Measurements from ENCODE around the gene OR1I1.

The OR1I1 gene

DNA sequence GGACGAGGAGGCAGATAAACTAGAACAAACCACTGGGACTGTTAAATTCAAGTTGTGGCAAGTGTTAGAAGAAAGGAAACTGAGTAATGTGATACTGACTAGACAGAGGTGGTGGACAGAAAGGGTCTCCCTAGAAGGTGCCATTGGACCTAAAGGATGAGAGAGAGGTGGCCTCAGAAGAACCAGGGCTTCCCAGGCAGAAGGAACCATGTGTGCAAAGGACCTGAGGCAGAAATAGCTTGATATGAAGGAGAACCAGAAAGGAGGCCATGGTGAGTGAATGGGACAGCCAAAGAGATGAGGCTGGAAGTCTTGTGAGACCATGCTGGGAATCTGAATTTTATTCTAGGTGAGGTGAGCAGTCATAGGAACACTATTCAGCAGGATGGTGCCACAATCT lies 22.4 kb downstream of the OR1I1 start:
- ChIA-PET POLR2A (ENCODE audit: low non-redundant PET) (no interaction called here), CTCF (no interaction called here)
- DNase-seq (ENCODE audit: low spot score) = no peak
- TF ChIP-seq, protein P1, sequence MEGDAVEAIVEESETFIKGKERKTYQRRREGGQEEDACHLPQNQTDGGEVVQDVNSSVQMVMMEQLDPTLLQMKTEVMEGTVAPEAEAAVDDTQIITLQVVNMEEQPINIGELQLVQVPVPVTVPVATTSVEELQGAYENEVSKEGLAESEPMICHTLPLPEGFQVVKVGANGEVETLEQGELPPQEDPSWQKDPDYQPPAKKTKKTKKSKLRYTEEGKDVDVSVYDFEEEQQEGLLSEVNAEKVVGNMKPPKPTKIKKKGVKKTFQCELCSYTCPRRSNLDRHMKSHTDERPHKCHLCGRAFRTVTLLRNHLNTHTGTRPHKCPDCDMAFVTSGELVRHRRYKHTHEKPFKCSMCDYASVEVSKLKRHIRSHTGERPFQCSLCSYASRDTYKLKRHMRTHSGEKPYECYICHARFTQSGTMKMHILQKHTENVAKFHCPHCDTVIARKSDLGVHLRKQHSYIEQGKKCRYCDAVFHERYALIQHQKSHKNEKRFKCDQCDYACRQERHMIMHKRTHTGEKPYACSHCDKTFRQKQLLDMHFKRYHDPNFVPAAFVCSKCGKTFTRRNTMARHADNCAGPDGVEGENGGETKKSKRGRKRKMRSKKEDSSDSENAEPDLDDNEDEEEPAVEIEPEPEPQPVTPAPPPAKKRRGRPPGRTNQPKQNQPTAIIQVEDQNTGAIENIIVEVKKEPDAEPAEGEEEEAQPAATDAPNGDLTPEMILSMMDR (conservative IDR thresholded peaks at IDR 0.05; ENCODE audit: low read depth) = no peak
- H3K27ac ChIP-seq = no peak overlapping the region

DNA sequence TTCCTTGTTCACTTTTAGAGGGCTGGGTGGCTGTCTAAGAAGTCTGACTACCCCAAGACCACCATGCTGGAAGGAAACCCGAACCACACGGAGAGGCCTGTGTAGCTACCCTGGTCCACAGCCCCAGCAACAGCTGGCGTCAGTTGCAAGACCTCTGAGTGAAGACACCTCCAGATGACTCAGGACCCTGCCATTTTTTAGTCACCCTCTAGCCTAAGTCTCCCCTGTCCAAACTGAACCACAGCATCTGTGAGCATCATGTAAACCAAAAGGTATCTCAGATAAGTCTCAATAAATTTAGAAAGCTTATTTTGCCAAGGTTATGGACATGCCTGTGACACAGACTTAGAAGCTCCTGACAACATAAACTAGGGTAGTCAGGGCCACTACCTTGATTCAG lies 23.0 kb downstream of the OR1I1 start:
- TF ChIP-seq, protein P1 (conservative IDR thresholded peaks at IDR 0.05; ENCODE audit: low read depth) = no peak
- no peak overlapping the region for H3K27ac ChIP-seq
- POLR2A ChIA-PET (ENCODE audit: low non-redundant PET) = no interaction called here

DNA sequence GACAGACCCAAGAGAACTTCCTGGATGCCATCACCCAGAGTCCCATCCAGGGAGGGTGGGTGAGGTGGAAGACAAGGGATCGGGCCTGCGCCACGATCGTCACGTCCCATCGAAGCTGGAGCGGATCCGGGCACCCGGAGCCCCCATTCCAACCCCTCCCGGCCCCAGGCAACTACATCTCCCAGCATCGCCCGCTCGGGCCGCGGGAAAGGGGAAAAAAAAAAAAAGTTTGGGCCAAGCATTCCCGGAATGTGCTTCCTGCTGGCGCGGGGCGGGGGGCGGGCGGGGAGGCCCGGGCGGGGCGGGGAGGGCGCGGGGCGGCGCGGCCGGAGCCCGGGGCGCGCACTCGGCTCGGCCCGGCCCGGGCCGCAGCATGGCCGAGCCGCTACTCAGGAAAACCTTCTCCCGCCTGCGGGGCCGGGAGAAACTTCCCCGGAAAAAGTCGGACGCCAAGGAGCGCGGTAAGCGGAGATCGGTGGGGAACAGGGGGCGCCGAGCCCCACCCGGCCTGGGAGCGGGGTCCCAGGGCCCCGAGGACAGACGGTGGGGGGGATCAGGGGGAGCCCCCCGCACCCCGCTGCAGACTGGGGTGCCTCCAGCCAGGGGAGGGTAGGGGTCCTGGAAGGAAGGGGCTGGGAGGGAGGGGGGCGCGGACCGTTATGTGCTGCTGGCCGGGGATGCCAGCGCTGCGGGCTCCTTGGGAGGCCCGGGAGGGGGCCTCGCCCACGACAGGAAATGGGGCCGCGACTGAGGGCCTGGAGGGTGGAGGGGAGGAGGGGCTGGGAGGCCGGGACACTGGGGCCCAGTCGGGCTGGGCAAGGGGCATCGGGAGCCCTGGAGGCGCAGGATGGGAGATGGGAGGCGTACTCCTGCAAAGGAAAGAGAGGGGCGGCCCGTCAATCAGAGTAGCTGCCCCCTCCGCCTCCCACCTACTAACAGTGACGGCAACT lies 25.3 kb downstream of the OR1I1 start, which contains the start of gene SYDE1:
SYDE1 (plus strand) TSS at position 341 of the 950 bp plus-strand sequence; CDS start at position 374, 33 bp downstream.
- POLR2A ChIA-PET (ENCODE audit: low non-redundant PET) = no interaction called here
- H3K27ac ChIP-seq = peak within 1 kb of the TSS; percentile 90
- CTCF ChIA-PET = interaction anchor here (1.1 kb wide), 1 partner anchor 454 kb away, joined by 3 read pairs; no protein-coding TSS in a partner anchor
- peak; percentile 63 for DNase-seq (ENCODE audit: low spot score)
- TF ChIP-seq, protein P1 (conservative IDR thresholded peaks at IDR 0.05; ENCODE audit: low read depth) = no peak

More for the DNA sequence above, 23.0 kb downstream of the OR1I1 start:
- CTCF ChIA-PET = no interaction called here
- DNase-seq (ENCODE audit: low spot score) = no peak

DNA sequence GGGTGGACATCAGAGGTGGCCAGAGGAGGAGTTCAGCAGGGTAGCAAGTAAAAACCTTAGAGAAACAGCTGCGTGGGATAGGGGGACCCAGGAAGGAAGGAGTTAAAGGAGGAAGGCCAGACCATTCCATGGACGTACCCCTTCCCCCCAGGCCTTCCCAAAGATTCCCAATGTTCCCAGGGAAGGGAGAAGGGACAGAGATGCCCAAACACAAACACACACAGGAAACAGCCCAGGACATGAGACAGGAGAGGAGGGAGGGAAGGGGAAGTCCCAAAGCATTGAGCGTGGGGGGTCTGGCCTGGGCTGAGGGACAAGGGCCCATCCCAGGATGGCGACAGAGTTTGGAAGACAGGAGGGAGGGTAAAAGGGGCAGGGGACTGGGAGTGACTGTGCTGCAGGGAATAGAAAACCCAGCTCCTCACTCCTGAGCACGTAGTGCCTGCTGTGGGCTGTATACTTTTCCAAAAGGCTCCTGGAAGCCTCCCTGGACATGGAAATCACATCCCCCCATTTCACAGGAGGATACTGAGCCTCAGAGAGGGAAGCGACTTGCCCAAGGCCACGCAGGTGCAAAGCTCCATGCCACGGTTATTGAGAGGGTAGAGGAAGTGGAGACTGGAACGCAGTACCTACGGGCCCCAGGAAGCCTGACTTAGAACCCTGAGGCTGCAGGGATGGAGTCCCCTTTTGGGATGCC lies 26.3 kb downstream of the OR1I1 start:
- CTCF ChIA-PET = interaction anchor here (0.5 kb wide), 1 partner anchor 306 kb away, joined by 3 read pairs; no protein-coding TSS in a partner anchor

DNA sequence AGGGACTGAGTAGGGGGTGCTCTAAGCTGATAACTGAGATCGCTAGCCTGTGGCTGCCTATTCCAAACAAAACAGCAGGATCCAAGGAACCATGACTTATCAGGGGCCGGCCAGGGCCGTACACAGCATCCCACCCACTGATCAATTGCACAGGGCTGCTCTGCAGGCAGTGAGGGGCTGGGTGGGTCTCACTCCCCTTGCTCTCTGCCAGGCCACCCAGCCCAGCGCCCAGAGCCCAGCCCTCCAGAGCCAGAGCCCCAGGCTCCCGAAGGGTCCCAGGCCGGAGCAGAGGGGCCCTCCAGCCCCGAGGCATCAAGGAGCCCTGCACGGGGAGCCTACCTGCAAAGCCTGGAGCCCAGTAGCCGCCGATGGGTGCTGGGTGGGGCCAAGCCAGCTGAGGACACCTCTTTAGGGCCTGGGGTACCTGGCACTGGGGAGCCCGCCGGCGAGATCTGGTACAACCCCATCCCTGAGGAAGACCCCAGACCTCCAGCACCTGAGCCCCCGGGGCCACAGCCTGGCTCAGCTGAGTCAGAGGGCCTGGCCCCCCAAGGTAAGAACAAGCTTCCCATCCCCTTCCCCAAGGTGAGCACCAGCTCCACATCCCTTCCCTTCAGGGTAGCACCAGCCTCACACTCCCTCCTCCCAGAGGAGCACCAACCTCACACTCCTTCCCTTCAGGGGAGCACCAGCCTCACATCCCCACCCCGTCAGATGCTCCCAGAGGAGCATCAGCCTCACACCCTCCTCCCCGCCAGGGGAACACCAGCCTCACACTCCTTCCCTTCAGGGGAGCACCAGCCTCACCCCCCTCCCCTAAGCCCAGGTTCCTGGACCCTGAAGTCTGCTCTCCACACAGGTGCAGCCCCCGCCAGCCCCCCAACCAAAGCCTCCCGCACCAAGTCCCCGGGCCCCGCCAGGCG lies 27.1 kb downstream of the OR1I1 start:
- TF ChIP-seq, protein P1 (conservative IDR thresholded peaks at IDR 0.05; ENCODE audit: low read depth) = no peak
- CTCF ChIA-PET = no interaction called here
- POLR2A ChIA-PET (ENCODE audit: low non-redundant PET) = no interaction called here
- no peak for DNase-seq (ENCODE audit: low spot score)
- H3K27ac ChIP-seq = peak overlapping the region; percentile 90

More for the DNA sequence above, 26.3 kb downstream of the OR1I1 start:
- H3K27ac ChIP-seq = peak overlapping the region; percentile 90
- DNase-seq (ENCODE audit: low spot score) = no peak
- TF ChIP-seq, protein P1 (conservative IDR thresholded peaks at IDR 0.05; ENCODE audit: low read depth) = no peak
- POLR2A ChIA-PET (ENCODE audit: low non-redundant PET) = no interaction called here

All from RWPE1 (cell line).